Calu3 (cell line): ENCODE data around the gene GFRA1. TPM values are rescaled to one million over a fixed set of nuclear protein-coding genes. Genes with fewer than 3 reads are reported as not detected.

Source experiments
- BruUV-seq: library from RNA; stranded (reverse); fragments of 400-500 nt; replicated peaks from 2 replicates; lab custom pipeline; 2021; lab: Mats Ljungman, UMichigan
- CTCF ChIA-PET: fragments of 300-600 bp; sonication (Branson Sonifier 250); formaldehyde crosslinking; loops from one replicate; lab custom pipeline; 2022; ENCODE audit warnings: antibody characterized with exemption; lab: Charles Lee
- DNase-seq: peaks from one replicate; pipeline ENCODE4 v3.0.0; 2022
- H3K27ac Mint-ChIP-seq: one replicate; pipeline ENCODE4 v1.8.0; 2022; ENCODE audit warnings: mixed read lengths; ENCODE audit not compliant: unreplicated experiment
- H3K27me3 Mint-ChIP-seq: one replicate; pipeline ENCODE4 v1.8.0; 2022; ENCODE audit warnings: mixed read lengths; ENCODE audit not compliant: unreplicated experiment
- H3K36me3 Mint-ChIP-seq: one replicate; pipeline ENCODE4 v1.8.0; 2022; ENCODE audit warnings: mild to moderate bottlenecking, moderate library complexity, mixed read lengths; ENCODE audit not compliant: insufficient read depth, unreplicated experiment
- H3K4me1 Mint-ChIP-seq: one replicate; pipeline ENCODE4 v1.8.0; 2022; ENCODE audit warnings: mild to moderate bottlenecking, low read depth, mixed read lengths; ENCODE audit not compliant: unreplicated experiment
- H3K4me3 Mint-ChIP-seq: one replicate; pipeline ENCODE4 v1.8.0; 2022; ENCODE audit warnings: mild to moderate bottlenecking, low read depth, moderate library complexity, mixed read lengths; ENCODE audit not compliant: unreplicated experiment
- H3K9me3 Mint-ChIP-seq: one replicate; pipeline ENCODE4 v1.8.0; 2022; ENCODE audit warnings: low read depth, mixed read lengths; ENCODE audit not compliant: unreplicated experiment
- CTCF ChIP-seq: fragments of 200-600 bp; IDR thresholded peaks from one replicate; pipeline ENCODE4 v1.8.0; 2022; ENCODE audit warnings: antibody characterized with exemption; ENCODE audit not compliant: unreplicated experiment
- intact Hi-C: fragments of 100-400 bp; cut with micrococcal nuclease; formaldehyde crosslinking; loops from one replicate; pipeline ENCODE4 v1.10.0; 2022; ENCODE audit not compliant: unreplicated experiment
- total RNA-seq: library from RNA; stranded (reverse); gene quantifications from 2 replicates; pipeline ENCODE4 v1.2.3, GENCODE V29; 2022

Gene GFRA1
- total RNA-seq, 1 experiment from 2014 or later = not detected

GRCh38 chr10:116069856-116070255, 203.2 kb downstream of the GFRA1 start:
- H3K27ac Mint-ChIP-seq = no peak overlapping the region
- no peaks in the 10 kb centered on the region for H3K9me3 Mint-ChIP-seq
- no peaks in the 10 kb centered on the region for H3K4me1 Mint-ChIP-seq
- CTCF ChIA-PET = interaction anchor here (0.6 kb wide), 1 partner anchor 1329 kb away, joined by 3 read pairs; no protein-coding TSS in a partner anchor
- intact Hi-C loops = no loop called here
- no peaks in the 10 kb centered on the region for H3K36me3 Mint-ChIP-seq
- DNase-seq = no peak
- BruUV-seq = no TSS peak
- no peaks in the 10 kb centered on the region for H3K27me3 Mint-ChIP-seq
- H3K4me3 Mint-ChIP-seq = no peak overlapping the region
- TF ChIP-seq CTCF = no peak

GRCh38 chr10:116067825-116068224, 205.2 kb downstream of the GFRA1 start:
- no peaks in the 10 kb centered on the region for H3K36me3 Mint-ChIP-seq
- DNase-seq = no peak
- H3K27me3 Mint-ChIP-seq = no peaks in the 10 kb centered on the region
- H3K9me3 Mint-ChIP-seq = no peaks in the 10 kb centered on the region
- BruUV-seq = no TSS peak
- intact Hi-C loops = no loop called here
- H3K4me3 Mint-ChIP-seq = no peak overlapping the region
- H3K4me1 Mint-ChIP-seq = no peaks in the 10 kb centered on the region
- H3K27ac Mint-ChIP-seq = no peak overlapping the region
- CTCF ChIA-PET = interaction anchor here (0.6 kb wide), 1 partner anchor 139 kb away, joined by 4 read pairs; no protein-coding TSS in a partner anchor
- no peak for TF ChIP-seq CTCF

GRCh38 chr10:116063107-116063506, 209.9 kb downstream of the GFRA1 start:
- no peak for DNase-seq
- intact Hi-C loops = no loop called here
- TF ChIP-seq CTCF = no peak
- CTCF ChIA-PET = no interaction called here
- BruUV-seq = no TSS peak
- H3K27ac Mint-ChIP-seq = no peak overlapping the region
- H3K27me3 Mint-ChIP-seq = peaks cover 15% of the 10 kb centered on the region
- no peak overlapping the region for H3K4me3 Mint-ChIP-seq
- no peaks in the 10 kb centered on the region for H3K4me1 Mint-ChIP-seq
- H3K9me3 Mint-ChIP-seq = peaks cover 6% of the 10 kb centered on the region
- H3K36me3 Mint-ChIP-seq = no peaks in the 10 kb centered on the region

- no peak for TF ChIP-seq CTCF
- BruUV-seq = no TSS peak
- Mint-ChIP-seq H3K36me3 (no peaks in the 10 kb centered on the region), H3K4me3 (no peak overlapping the region), H3K4me1 (no peaks in the 10 kb centered on the region), H3K9me3 (peaks cover 6% of the 10 kb centered on the region), H3K27ac (no peak overlapping the region), H3K27me3 (peaks cover 15% of the 10 kb centered on the region)
- intact Hi-C loops = no loop called here
- CTCF ChIA-PET = no interaction called here
- no peak for DNase-seq
Measured at GRCh38 chr10:116060864-116061263, 212.1 kb downstream of the GFRA1 start.
